ENCODE results near the gene LSM7. TPM values are rescaled to one million over a fixed set of nuclear protein-coding genes. Genes with fewer than 3 reads are reported as not detected.

LSM7 gene
- total and polyA plus RNA-seq, 9 of the 15 experiments (the other 6 are each of a cell fraction or from before 2014, with no cell fraction given) = 40.5 to 690 (median 265) TPM

DNA sequence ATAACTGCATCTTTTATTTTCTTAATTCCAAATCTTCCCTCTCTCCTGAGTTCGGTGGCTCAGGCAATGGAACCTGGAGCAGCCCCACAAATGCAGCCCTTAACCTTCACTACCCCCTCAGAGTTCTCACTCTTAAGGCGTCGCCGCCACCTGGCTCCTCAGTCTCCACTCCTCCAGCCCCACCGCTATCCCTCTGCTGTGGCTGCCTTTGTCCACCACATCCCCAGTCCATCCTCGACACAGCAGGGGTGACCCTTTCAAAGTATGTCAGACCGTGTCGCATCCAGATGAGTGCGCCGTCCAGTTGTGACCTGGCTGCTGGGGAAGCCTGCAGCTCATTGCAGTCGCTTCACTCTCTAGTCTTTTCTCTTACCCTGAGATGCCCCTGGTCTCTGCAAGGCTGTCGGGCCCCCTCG, 1.1 kb upstream of the LSM7 start (continued):
- TF ChIP-seq HEY1 (CRISPR knock-in tag; IDR thresholded peaks at IDR 0.05; ENCODE audit: borderline replicate concordance) (no peak), PML (IDR thresholded peaks at IDR 0.05; ENCODE audit: low read length) (no peak), NEUROD1 (IDR thresholded peaks at IDR 0.05; ENCODE audit: borderline replicate concordance, low read depth, low read length, partially characterized antibody) (no peak), CEBPB (tag; IDR thresholded peaks at IDR 0.05) (no peak), GATAD2A (IDR thresholded peaks at IDR 0.05) (no peak), PHTF2 (CRISPR knock-in tag; IDR thresholded peaks at IDR 0.05) (no peak), FOXK2 (conservative IDR thresholded peaks at IDR 0.05 in 1 of 2, IDR thresholded peaks at IDR 0.05 in 1 of 2; ENCODE audit: low read depth in 2 of 2) (no peak), ZNF57 (CRISPR knock-in tag; IDR thresholded peaks at IDR 0.05) (no peak), STAT5A (IDR thresholded peaks at IDR 0.05; ENCODE audit: borderline replicate concordance, low read length) (no peak), ARID2 (IDR thresholded peaks at IDR 0.05) (no peak), KLF10 (CRISPR knock-in tag; IDR thresholded peaks at IDR 0.05) (no peak), RAD51 (IDR thresholded peaks at IDR 0.05; ENCODE audit: borderline replicate concordance, low read depth) (no peak), ZNF584 (CRISPR knock-in tag; IDR thresholded peaks at IDR 0.05; ENCODE audit: low read depth) (no peak), FIP1L1 (IDR thresholded peaks at IDR 0.05; ENCODE audit: low read depth, low read length, poor library complexity, severe bottlenecking) (no peak), ZNF274 (IDR thresholded peaks at IDR 0.05; ENCODE audit: borderline replicate concordance, low read depth, low read length) (no peak), KAT7 (CRISPR knock-in tag; IDR thresholded peaks at IDR 0.05; ENCODE audit: borderline replicate concordance) (peak; percentile 52; the same call in 1 of the 2 replicates), ZEB2 (IDR thresholded peaks at IDR 0.05) (no peak), MXI1 (IDR thresholded peaks at IDR 0.05; ENCODE audit: low read depth, low read length) (no peak), ZNF77 (CRISPR knock-in tag; IDR thresholded peaks at IDR 0.05) (no peak), ATF1 (CRISPR knock-in tag; IDR thresholded peaks at IDR 0.05) (no peak), ATF1 (tag; IDR thresholded peaks at IDR 0.05) (no peak), RBM39 (optimal IDR thresholded peaks at IDR 0.05; ENCODE audit: low read depth, low read length) (no peak), DMBX1 (CRISPR knock-in tag; IDR thresholded peaks at IDR 0.05; ENCODE audit: borderline replicate concordance) (no peak), EGR1 (conservative IDR thresholded peaks at IDR 0.05) (no peak), ZNF217 (CRISPR knock-in tag; IDR thresholded peaks at IDR 0.05) (no peak), ZBTB8A (IDR thresholded peaks at IDR 0.05; ENCODE audit: partially characterized antibody) (no peak), CREM (IDR thresholded peaks at IDR 0.05; ENCODE audit: low read depth) (peak; percentile 84), TARDBP (IDR thresholded peaks at IDR 0.05) (no peak), PCBP2 (IDR thresholded peaks at IDR 0.05; ENCODE audit: low read depth, low read length, poor library complexity, severe bottlenecking) (no peak)
- TF ChIP-seq, protein P1, sequence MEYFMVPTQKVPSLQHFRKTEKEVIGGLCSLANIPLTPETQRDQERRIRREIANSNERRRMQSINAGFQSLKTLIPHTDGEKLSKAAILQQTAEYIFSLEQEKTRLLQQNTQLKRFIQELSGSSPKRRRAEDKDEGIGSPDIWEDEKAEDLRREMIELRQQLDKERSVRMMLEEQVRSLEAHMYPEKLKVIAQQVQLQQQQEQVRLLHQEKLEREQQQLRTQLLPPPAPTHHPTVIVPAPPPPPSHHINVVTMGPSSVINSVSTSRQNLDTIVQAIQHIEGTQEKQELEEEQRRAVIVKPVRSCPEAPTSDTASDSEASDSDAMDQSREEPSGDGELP (CRISPR knock-in tag; IDR thresholded peaks at IDR 0.05; ENCODE audit: borderline replicate concordance) = peak; percentile 19; the same call in 1 of the 2 replicates
- TF ChIP-seq, protein P2, sequence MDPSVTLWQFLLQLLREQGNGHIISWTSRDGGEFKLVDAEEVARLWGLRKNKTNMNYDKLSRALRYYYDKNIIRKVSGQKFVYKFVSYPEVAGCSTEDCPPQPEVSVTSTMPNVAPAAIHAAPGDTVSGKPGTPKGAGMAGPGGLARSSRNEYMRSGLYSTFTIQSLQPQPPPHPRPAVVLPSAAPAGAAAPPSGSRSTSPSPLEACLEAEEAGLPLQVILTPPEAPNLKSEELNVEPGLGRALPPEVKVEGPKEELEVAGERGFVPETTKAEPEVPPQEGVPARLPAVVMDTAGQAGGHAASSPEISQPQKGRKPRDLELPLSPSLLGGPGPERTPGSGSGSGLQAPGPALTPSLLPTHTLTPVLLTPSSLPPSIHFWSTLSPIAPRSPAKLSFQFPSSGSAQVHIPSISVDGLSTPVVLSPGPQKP (CRISPR knock-in tag; IDR thresholded peaks at IDR 0.05) = no peak
- TF ChIP-seq, protein P3, sequence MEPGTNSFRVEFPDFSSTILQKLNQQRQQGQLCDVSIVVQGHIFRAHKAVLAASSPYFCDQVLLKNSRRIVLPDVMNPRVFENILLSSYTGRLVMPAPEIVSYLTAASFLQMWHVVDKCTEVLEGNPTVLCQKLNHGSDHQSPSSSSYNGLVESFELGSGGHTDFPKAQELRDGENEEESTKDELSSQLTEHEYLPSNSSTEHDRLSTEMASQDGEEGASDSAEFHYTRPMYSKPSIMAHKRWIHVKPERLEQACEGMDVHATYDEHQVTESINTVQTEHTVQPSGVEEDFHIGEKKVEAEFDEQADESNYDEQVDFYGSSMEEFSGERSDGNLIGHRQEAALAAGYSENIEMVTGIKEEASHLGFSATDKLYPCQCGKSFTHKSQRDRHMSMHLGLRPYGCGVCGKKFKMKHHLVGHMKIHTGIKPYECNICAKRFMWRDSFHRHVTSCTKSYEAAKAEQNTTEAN (CRISPR knock-in tag; IDR thresholded peaks at IDR 0.05) = no peak

All from K562 (cell line).